ENCODE measurements around the gene MAP4K3.

DNA sequence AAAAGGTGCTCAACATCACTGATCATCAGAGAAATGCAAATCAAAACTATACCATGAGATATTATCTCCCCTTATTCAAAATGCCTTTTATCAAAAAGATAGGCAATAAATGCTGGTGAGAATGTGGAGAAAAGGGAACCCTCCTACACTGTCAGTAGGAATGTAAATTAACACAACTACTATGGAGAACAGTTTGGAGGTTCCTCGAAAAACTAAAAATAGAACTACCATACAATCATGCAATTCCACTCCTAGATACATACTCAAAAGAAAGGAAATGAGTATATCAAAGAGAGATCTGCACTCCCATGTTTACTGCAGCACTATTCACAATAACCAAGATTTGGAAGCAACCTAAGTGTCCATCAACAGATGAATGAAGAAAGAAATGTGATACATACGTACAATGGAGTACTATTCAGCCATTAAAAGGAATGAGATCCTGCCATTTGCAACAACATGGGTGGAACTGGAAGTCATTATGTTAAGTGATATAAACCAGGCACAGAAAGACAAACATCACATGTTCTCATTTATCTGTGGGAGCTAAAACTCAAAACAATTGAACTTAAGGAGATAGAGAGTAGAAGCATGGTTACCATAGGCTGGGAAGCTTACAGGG lies 63.8 kb downstream of the MAP4K3 start:
- TF ChIP-seq CTCF (conservative IDR thresholded peaks at IDR 0.05; ENCODE audit: low read depth, low read length) = no peak
- no peak for TF ChIP-seq EZH2 (IDR thresholded peaks at IDR 0.05; ENCODE audit: low read length, unreplicated experiment)
- TF ChIP-seq EZH2phosphoT487 (IDR thresholded peaks at IDR 0.05; ENCODE audit: borderline replicate concordance, low read length) = no peak

Measured in PC-3 (cell line).